Suprapubic skin (tissue), 4 donors: Measurements from ENCODE around the gene NPHP4. TPM values are rescaled to one million over a fixed set of nuclear protein-coding genes. Genes with fewer than 3 reads are reported as not detected.
A peak's percentile ranks its signal among the peaks of the same experiment; 100 is the strongest.

Experiments used
- DNase-seq, 2 donors: peaks; one replicate each; pipeline ENCODE4 v3.0.0-alpha.2; 2019; ENCODE audit warnings: low spot score in 2 of 2
- H3K27ac ChIP-seq: fragments of 200-600 bp; sonication (generic); one replicate; pipeline ENCODE4 v1.5.1; 2019
- H3K27me3 ChIP-seq: fragments of 200-600 bp; sonication (generic); one replicate; pipeline ENCODE4 v1.5.1; 2019
- H3K36me3 ChIP-seq: fragments of 200-600 bp; sonication (generic); one replicate; pipeline ENCODE4 v1.5.1; 2019
- H3K4me1 ChIP-seq: fragments of 200-600 bp; sonication (generic); one replicate; pipeline ENCODE4 v1.5.1; 2019
- H3K4me3 ChIP-seq: fragments of 200-600 bp; sonication (generic); one replicate; pipeline ENCODE4 v1.5.1; 2019; ENCODE audit warnings: mild to moderate bottlenecking
- H3K9me3 ChIP-seq: fragments of 200-600 bp; sonication (generic); one replicate; pipeline ENCODE4 v1.5.1; 2019
- EP300 ChIP-seq: sonication (generic); formaldehyde crosslinking; IDR thresholded peaks from one replicate; pipeline ENCODE4 v1.6.1; 2017; ENCODE audit warnings: antibody characterized with exemption
- POLR2A ChIP-seq, 2 donors: fragments of 450-650 bp; IDR thresholded peaks; one replicate each; pipeline ENCODE4 v1.6.1; 2017; ENCODE audit warnings: antibody characterized with exemption in 2 of 2, mild to moderate bottlenecking in 2 of 2, moderate library complexity in 2 of 2
- POLR2AphosphoS5 ChIP-seq, 3 donors: sonication (generic); formaldehyde crosslinking; IDR thresholded peaks; one replicate each; pipeline ENCODE4 v1.6.1; 2017; ENCODE audit warnings: antibody characterized with exemption in 3 of 3
- WGBS: methylation state at CpG from one replicate; pipeline ENCODE4 v1.1.5; 2018; 5-methylcytosine and 5-hydroxymethylcytosine counted together
- total RNA-seq, 4 donors: library from RNA; depleted of rRNA; stranded (reverse); fragments of >200 nt; gene quantifications; one replicate each; pipeline ENCODE4 v1.1.0, GENCODE V29; 2016
- TF ChIP-seq, protein P1 (sequence below), 2 donors: fragments of 200-600 bp in 1 of 2; fragments of 450-650 bp in 1 of 2; sonication (generic) in 1 of 2; IDR thresholded peaks; one replicate each; pipeline ENCODE4 v1.5.1; 2016 to 2019; ENCODE audit warnings: antibody characterized with exemption in 2 of 2, mild to moderate bottlenecking in 1 of 2, moderate library complexity in 1 of 2

NPHP4 gene
- total RNA-seq, 4 donors from 2014 or later: 26.3 to 33.7 (median 29.1) TPM

DNA sequence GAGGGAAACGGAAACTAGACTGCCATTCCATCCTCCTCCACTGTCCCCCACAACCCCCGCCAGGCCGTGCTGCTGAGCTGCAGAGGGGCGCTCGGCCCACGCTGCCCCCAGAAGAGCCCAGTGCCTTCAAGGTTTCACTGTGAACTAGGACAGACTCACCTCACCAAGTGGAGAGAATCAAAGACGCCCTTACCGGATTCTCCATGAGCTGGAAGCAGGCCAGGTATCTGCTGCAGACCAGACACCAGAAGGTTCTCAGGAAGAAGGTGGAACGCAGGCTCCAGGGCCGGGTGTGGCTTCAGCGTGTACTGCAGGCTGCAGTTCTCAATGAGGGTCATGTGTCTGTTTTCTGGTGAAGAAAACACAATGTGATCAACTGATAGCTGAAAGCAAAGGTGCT lies 30.6 kb downstream of the NPHP4 start:
- Histone ChIP-seq H3K4me1 (no peaks in the 10 kb centered on the region), H3K36me3 (peaks cover 56% of the 10 kb centered on the region), H3K27ac (no peak overlapping the region), H3K4me3 (no peak overlapping the region), H3K27me3 (no peaks in the 10 kb centered on the region), H3K9me3 (no peaks in the 10 kb centered on the region)
- DNase-seq: peak in 1 of 2 donors; percentile 40
- WGBS: 64% methylated on average over 11 of the region's 11 CpGs
- TF ChIP-seq, protein P1, sequence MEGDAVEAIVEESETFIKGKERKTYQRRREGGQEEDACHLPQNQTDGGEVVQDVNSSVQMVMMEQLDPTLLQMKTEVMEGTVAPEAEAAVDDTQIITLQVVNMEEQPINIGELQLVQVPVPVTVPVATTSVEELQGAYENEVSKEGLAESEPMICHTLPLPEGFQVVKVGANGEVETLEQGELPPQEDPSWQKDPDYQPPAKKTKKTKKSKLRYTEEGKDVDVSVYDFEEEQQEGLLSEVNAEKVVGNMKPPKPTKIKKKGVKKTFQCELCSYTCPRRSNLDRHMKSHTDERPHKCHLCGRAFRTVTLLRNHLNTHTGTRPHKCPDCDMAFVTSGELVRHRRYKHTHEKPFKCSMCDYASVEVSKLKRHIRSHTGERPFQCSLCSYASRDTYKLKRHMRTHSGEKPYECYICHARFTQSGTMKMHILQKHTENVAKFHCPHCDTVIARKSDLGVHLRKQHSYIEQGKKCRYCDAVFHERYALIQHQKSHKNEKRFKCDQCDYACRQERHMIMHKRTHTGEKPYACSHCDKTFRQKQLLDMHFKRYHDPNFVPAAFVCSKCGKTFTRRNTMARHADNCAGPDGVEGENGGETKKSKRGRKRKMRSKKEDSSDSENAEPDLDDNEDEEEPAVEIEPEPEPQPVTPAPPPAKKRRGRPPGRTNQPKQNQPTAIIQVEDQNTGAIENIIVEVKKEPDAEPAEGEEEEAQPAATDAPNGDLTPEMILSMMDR (IDR thresholded peaks at IDR 0.05): no peak
- TF ChIP-seq POLR2A (IDR thresholded peaks at IDR 0.05) (no peak), EP300 (no peak)

DNA sequence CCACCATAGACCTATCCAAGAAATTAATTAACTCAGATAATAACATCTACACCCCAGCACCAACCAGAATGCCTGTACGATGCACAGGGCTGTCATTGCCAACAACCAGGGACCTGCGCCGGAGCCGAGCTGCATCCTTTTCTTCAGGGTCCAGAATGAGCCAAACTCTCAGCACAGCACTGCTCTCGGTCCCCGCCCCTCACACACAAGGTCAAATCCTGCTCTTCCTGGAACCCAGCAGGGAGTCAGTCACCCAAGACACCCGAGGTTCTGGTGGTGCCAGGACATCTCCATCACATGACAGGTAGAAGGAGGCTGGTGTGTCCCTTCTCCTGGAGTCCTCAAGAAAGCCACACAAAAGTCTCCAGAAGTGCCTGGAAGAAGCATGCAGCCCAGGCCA lies 31.9 kb downstream of the NPHP4 start:
- H3K36me3 ChIP-seq: peaks cover 63% of the 10 kb centered on the region
- no peaks in the 10 kb centered on the region for H3K4me1 ChIP-seq
- no peak overlapping the region for H3K27ac ChIP-seq
- WGBS: 96% methylated on average over 6 of the region's 7 CpGs
- DNase-seq: peak in 1 of 2 donors; percentile 52
- no peak overlapping the region for H3K4me3 ChIP-seq
- no peaks in the 10 kb centered on the region for H3K9me3 ChIP-seq
- no peak for TF ChIP-seq POLR2A (IDR thresholded peaks at IDR 0.05)
- TF ChIP-seq EP300: no peak
- TF ChIP-seq POLR2AphosphoS5 (IDR thresholded peaks at IDR 0.05): no peak
- TF ChIP-seq, protein P1 (IDR thresholded peaks at IDR 0.05): no peak
- no peaks in the 10 kb centered on the region for H3K27me3 ChIP-seq

DNA sequence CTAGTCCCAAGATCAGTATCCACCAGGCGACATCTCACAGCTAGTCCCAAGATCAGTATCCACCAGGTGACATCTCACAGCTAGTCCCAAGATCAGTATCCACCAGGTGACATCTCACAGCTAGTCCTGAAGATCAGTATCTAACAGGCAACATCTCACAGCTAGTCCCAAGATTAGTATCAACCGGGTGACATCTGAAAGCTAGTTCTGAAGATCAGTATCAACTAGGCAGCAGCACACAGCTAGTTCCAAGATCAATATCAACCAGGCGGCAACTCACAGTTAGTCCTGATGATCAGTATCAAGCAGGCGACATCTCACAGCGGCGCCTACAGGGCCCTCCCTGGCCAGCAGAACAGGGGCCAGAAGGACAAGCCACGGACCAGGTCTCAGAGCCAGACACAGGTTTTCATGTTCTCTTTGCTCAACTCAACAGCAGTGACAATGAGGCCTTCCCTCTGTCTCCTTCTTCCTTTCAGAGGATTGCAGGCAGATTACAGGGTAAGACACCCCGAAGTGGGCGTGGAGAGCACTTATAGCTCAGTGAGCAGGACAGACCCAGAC lies 32.5 kb downstream of the NPHP4 start:
- no peak overlapping the region for H3K4me3 ChIP-seq
- no peaks in the 10 kb centered on the region for H3K9me3 ChIP-seq
- H3K27ac ChIP-seq: no peak overlapping the region
- H3K36me3 ChIP-seq: peaks cover 60% of the 10 kb centered on the region
- WGBS: 95% methylated on average over 6 of the region's 9 CpGs
- H3K4me1 ChIP-seq: no peaks in the 10 kb centered on the region
- TF ChIP-seq POLR2AphosphoS5 (IDR thresholded peaks at IDR 0.05): no peak
- TF ChIP-seq, protein P1 (IDR thresholded peaks at IDR 0.05): no peak
- TF ChIP-seq POLR2A (IDR thresholded peaks at IDR 0.05): no peak
- no peak for TF ChIP-seq EP300
- DNase-seq: peak in 1 of 2 donors; percentile 20
- H3K27me3 ChIP-seq: no peaks in the 10 kb centered on the region

DNA sequence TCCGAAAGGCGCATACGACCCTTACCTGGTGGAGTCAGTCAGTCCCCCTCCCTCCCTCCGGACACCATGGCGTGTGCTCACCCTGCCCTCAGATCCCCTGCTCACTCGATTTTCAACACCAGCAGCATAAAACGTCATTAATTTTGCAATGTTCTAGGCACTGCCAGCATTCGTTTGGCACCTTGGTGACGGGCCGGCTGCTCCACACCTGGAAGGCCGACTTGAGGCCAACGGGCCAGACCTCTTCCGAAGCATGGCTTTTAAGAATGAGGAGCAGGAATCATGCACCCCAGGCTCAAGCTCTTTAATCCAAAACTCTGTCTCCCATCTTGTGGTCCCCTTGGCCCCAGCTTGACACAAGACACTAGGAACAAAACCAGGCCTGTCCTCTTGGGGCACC lies 33.1 kb downstream of the NPHP4 start:
- peaks cover 55% of the 10 kb centered on the region for H3K36me3 ChIP-seq
- peak in 1 of 2 donors; percentile 37 for DNase-seq
- TF ChIP-seq, protein P1 (IDR thresholded peaks at IDR 0.05): no peak
- no peak for TF ChIP-seq POLR2A (IDR thresholded peaks at IDR 0.05)
- TF ChIP-seq POLR2AphosphoS5 (IDR thresholded peaks at IDR 0.05): no peak
- no peak for TF ChIP-seq EP300
- no peaks in the 10 kb centered on the region for H3K4me1 ChIP-seq
- H3K27ac ChIP-seq: no peak overlapping the region
- no peaks in the 10 kb centered on the region for H3K27me3 ChIP-seq
- no peaks in the 10 kb centered on the region for H3K9me3 ChIP-seq
- no peak overlapping the region for H3K4me3 ChIP-seq
- WGBS: 89% methylated on average over 13 of the region's 13 CpGs

DNA sequence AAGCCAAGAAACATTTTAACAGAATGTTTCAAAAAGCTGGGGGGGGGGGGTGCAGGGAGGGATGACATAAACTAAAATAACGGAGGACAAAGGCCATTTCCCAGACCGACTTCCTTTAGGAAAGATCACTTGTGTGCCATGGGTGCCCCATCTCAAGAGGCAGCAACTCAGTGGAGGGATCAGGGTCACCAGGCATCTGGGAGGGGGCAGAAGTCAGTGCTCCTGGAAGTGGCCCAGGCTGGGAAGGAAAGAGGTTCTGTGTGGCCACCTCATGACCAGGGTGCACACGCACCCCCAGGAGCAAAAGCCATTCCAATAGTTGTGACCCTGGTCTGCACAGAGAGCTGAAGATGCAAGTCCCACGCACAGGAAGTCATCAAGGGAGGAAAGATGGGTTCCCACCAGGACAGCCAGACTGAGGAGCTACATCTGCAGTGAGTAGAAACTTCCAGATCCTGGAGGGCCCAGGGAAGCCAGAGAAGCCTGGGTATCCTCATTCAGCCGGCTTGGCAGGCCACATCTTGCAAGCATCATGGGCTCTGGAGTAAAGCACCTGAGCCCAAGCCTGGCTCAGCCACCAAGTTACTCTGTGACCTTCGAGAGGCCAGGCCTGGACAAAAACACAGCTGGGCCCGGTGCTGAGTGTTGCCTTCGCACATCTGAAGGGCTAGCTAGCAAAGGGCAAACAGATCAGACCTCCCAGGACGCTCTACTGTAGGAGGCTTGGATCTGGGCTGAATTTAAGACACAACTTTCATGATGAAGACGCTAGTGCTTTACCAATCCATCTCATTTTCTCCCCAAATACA lies 36.0 kb downstream of the NPHP4 start:
- H3K4me1 ChIP-seq: no peaks in the 10 kb centered on the region
- H3K27ac ChIP-seq: no peak overlapping the region
- peaks cover 48% of the 10 kb centered on the region for H3K36me3 ChIP-seq
- no peaks in the 10 kb centered on the region for H3K9me3 ChIP-seq
- no peaks in the 10 kb centered on the region for H3K27me3 ChIP-seq
- DNase-seq: no peak
- H3K4me3 ChIP-seq: no peak overlapping the region
- TF ChIP-seq, protein P1 (IDR thresholded peaks at IDR 0.05): no peak
- TF ChIP-seq POLR2A (IDR thresholded peaks at IDR 0.05) (no peak), POLR2AphosphoS5 (IDR thresholded peaks at IDR 0.05) (no peak), EP300 (no peak)
- WGBS: 93% methylated on average over 9 of the region's 10 CpGs
